WTC11 (cell line): ENCODE data around the gene REN. TPM values are rescaled to one million over a fixed set of nuclear protein-coding genes. Genes with fewer than 3 reads are reported as not detected.
A peak's percentile ranks its signal among the peaks of the same experiment; 100 is the strongest.

ENCODE experiments used
- ATAC-seq: fragments of 200-7000 bp; cut with Tn5 transposase; 2 replicates; pipeline ENCODE4 v1.10.0; 2021; ENCODE audit warnings: mild to moderate bottlenecking, moderate library complexity
- CTCF ChIA-PET: fragments of 300-600 bp; sonication (Branson Sonifier 250); formaldehyde crosslinking; loops from one replicate; lab custom pipeline; 2021; ENCODE audit warnings: antibody characterized with exemption; lab: Charles Lee
- POLR2A ChIA-PET: fragments of 350-600 bp; sonication (Branson Sonifier 250); formaldehyde crosslinking; loops from one replicate; lab custom pipeline; 2021; ENCODE audit warnings: antibody characterized with exemption; lab: Charles Lee
- DNase-seq: peaks from one replicate; pipeline ENCODE4 v3.0.0; 2021; ENCODE audit warnings: low spot score
- H3K27ac Mint-ChIP-seq: 2 replicates; pipeline ENCODE4 v1.8.0; 2021; ENCODE audit warnings: mixed read lengths
- H3K27me3 Mint-ChIP-seq: 2 replicates; pipeline ENCODE4 v1.8.0; 2021; ENCODE audit warnings: low read depth, mild to moderate bottlenecking, moderate library complexity, mixed read lengths
- H3K36me3 Mint-ChIP-seq: 2 replicates; pipeline ENCODE4 v1.8.0; 2021; ENCODE audit warnings: mixed read lengths
- H3K4me1 Mint-ChIP-seq: 2 replicates; pipeline ENCODE4 v1.8.0; 2022; ENCODE audit warnings: mixed read lengths
- H3K4me3 Mint-ChIP-seq: 2 replicates; pipeline ENCODE4 v1.8.0; 2021; ENCODE audit warnings: mild to moderate bottlenecking, moderate library complexity, mixed read lengths
- H3K9me3 Mint-ChIP-seq: 2 replicates; pipeline ENCODE4 v1.8.0; 2021; ENCODE audit warnings: mixed read lengths
- ATF2 ChIP-seq: sonication (generic); formaldehyde crosslinking; IDR thresholded peaks from 2 replicates; pipeline ENCODE4 v1.8.1; 2022; ENCODE audit warnings: low read depth, missing genetic modification reagents, borderline replicate concordance
- CBFB ChIP-seq: sonication (generic); formaldehyde crosslinking; IDR thresholded peaks from 2 replicates; pipeline ENCODE4 v1.8.1; 2022; ENCODE audit warnings: mild to moderate bottlenecking, low read depth, missing genetic modification reagents
- CTCF ChIP-seq: fragments of 200-600 bp; IDR thresholded peaks from 2 replicates; pipeline ENCODE4 v1.8.0; 2022; ENCODE audit warnings: antibody characterized with exemption
- E2F1 ChIP-seq: sonication (generic); formaldehyde crosslinking; IDR thresholded peaks from 2 replicates; pipeline ENCODE4 v1.8.0; 2022; ENCODE audit warnings: mild to moderate bottlenecking, missing genetic modification reagents
- E2F4 ChIP-seq: sonication (generic); formaldehyde crosslinking; IDR thresholded peaks from 2 replicates; pipeline ENCODE4 v1.8.1; 2022; ENCODE audit warnings: low read depth, mild to moderate bottlenecking, moderate library complexity, missing genetic modification reagents, borderline replicate concordance
- EMX1 ChIP-seq: fragments of 250-450 bp; sonication (Bioruptor Pico); IDR thresholded peaks from 2 replicates; pipeline ENCODE4 v1.8.0; 2021; ENCODE audit warnings: mild to moderate bottlenecking
- FOXP4 ChIP-seq: sonication (generic); formaldehyde crosslinking; IDR thresholded peaks from 2 replicates; pipeline ENCODE4 v1.8.0; 2022; ENCODE audit warnings: mild to moderate bottlenecking, missing genetic modification reagents
- GABPB1 ChIP-seq: sonication (generic); formaldehyde crosslinking; IDR thresholded peaks from 2 replicates; pipeline ENCODE4 v1.8.1; 2023; ENCODE audit warnings: mild to moderate bottlenecking, missing genetic modification reagents
- JAZF1 ChIP-seq: fragments of 250-450 bp; sonication (Bioruptor Pico); IDR thresholded peaks from 2 replicates; pipeline ENCODE4 v1.9.0; 2021; ENCODE audit warnings: moderate library complexity, mild to moderate bottlenecking, inconsistent platforms
- MAX ChIP-seq: sonication (generic); formaldehyde crosslinking; IDR thresholded peaks from 2 replicates; pipeline ENCODE4 v1.8.0; 2022; ENCODE audit warnings: mild to moderate bottlenecking, missing genetic modification reagents
- PRDM15 ChIP-seq: sonication (generic); formaldehyde crosslinking; IDR thresholded peaks from 2 replicates; pipeline ENCODE4 v1.8.0; 2022; ENCODE audit warnings: missing genetic modification reagents
- RELA ChIP-seq: sonication (generic); formaldehyde crosslinking; IDR thresholded peaks from 2 replicates; pipeline ENCODE4 v1.8.1; 2022; ENCODE audit warnings: missing genetic modification reagents, mild to moderate bottlenecking, borderline replicate concordance
- RORB ChIP-seq: fragments of 250-450 bp; sonication (Bioruptor Pico); IDR thresholded peaks from 2 replicates; pipeline ENCODE4 v1.9.0; 2021; ENCODE audit warnings: mild to moderate bottlenecking
- SMAD4 ChIP-seq: sonication (generic); formaldehyde crosslinking; IDR thresholded peaks from 2 replicates; pipeline ENCODE4 v1.8.0; 2022; ENCODE audit warnings: mild to moderate bottlenecking, missing genetic modification reagents
- SP1 ChIP-seq: sonication (generic); formaldehyde crosslinking; conservative IDR thresholded peaks from 2 replicates; pipeline ENCODE4 v1.8.1; 2022; ENCODE audit warnings: missing genetic modification reagents
- ZBTB21 ChIP-seq: sonication (generic); formaldehyde crosslinking; IDR thresholded peaks from 2 replicates; pipeline ENCODE4 v1.8.1; 2023; ENCODE audit warnings: mild to moderate bottlenecking, missing genetic modification reagents, borderline replicate concordance
- ZBTB43 ChIP-seq: sonication (generic); formaldehyde crosslinking; IDR thresholded peaks from 2 replicates; pipeline ENCODE4 v1.8.1; 2023; ENCODE audit warnings: mild to moderate bottlenecking, missing genetic modification reagents
- ZNF232 ChIP-seq: sonication (generic); formaldehyde crosslinking; IDR thresholded peaks from 2 replicates; pipeline ENCODE4 v1.8.0; 2022; ENCODE audit warnings: mild to moderate bottlenecking, missing genetic modification reagents
- ZNF263 ChIP-seq: sonication (generic); formaldehyde crosslinking; IDR thresholded peaks from 2 replicates; pipeline ENCODE4 v1.8.1; 2022; ENCODE audit warnings: low read depth, mild to moderate bottlenecking, moderate library complexity, missing genetic modification reagents
- ZNF423 ChIP-seq: fragments of 250-450 bp; sonication (Bioruptor Pico); IDR thresholded peaks from 2 replicates; pipeline ENCODE4 v2.1.2; 2022; ENCODE audit warnings: mild to moderate bottlenecking, moderate library complexity
- total RNA-seq: library from RNA; stranded (reverse); gene quantifications from 3 replicates; pipeline ENCODE4 v1.2.3, GENCODE V29; 2021

The REN gene
- total RNA-seq, 1 experiment from 2014 or later, result not detected

GRCh38 chr1:204127597-204128242, 38.4 kb downstream of the REN start:
- DNase-seq (peak; percentile 69), ATAC-seq (peak; percentile 22)
- peaks cover 51% of the 10 kb centered on the region for H3K4me1 Mint-ChIP-seq
- TF ChIP-seq GABPB1 (CRISPR knock-in tag), result 0 out of 2 replicates have a peak, but pooled peaks have one; percentile 36
- no peak for TF ChIP-seq E2F4
- TF ChIP-seq CTCF, result peak; percentile 87
- POLR2A ChIA-PET, result interaction anchor here (0.6 to 2.3 kb wide), 5 partner anchors 48 to 256 kb away, joined by 3 to 13 read pairs (median 3); partner anchors contain the start of gene SOX13
- no peaks in the 10 kb centered on the region for H3K27me3 Mint-ChIP-seq
- H3K4me3 Mint-ChIP-seq, result no peak overlapping the region
- H3K36me3 Mint-ChIP-seq, result peaks cover 35% of the 10 kb centered on the region
- H3K9me3 Mint-ChIP-seq, result no peaks in the 10 kb centered on the region
- CTCF ChIA-PET, result interaction anchor here (0.5 to 7.4 kb wide), 32 partner anchors 10 to 268 kb away, joined by 3 to 183 read pairs (median 6); partner anchors contain the start of genes ETNK2, SNRPE and SOX13
- H3K27ac Mint-ChIP-seq, result peak overlapping the region; percentile 78

- POLR2A ChIA-PET, result interaction anchor here (0.9 to 2.3 kb wide), 3 partner anchors 49 to 255 kb away, joined by 3 to 13 read pairs (median 11); no protein-coding TSS in a partner anchor
- ATAC-seq (no peak), DNase-seq (no peak)
- Mint-ChIP-seq H3K36me3 (peaks cover 40% of the 10 kb centered on the region), H3K4me1 (peaks cover 51% of the 10 kb centered on the region), H3K27me3 (no peaks in the 10 kb centered on the region), H3K27ac (peak overlapping the region; percentile 7; the same call in 1 of the 2 replicates), H3K9me3 (no peaks in the 10 kb centered on the region), H3K4me3 (no peak overlapping the region)
- CTCF ChIA-PET, result interaction anchor here (0.7 to 7.4 kb wide), 16 partner anchors 11 to 267 kb away, joined by 3 to 183 read pairs (median 11); partner anchors contain the start of gene SNRPE
- TF ChIP-seq E2F1 (CRISPR knock-in tag), result no peak
- no peak for TF ChIP-seq JAZF1 (CRISPR knock-in tag)
- TF ChIP-seq CBFB (CRISPR knock-in tag), result no peak
- no peak for TF ChIP-seq SP1 (CRISPR knock-in tag)
- no peak for TF ChIP-seq FOXP4 (CRISPR knock-in tag)
- no peak for TF ChIP-seq SMAD4 (CRISPR knock-in tag)
- no peak for TF ChIP-seq EMX1 (CRISPR knock-in tag)
- TF ChIP-seq RORB (CRISPR knock-in tag), result no peak
- no peak for TF ChIP-seq PRDM15
- TF ChIP-seq RELA (CRISPR knock-in tag), result no peak
- no peak for TF ChIP-seq ZNF263 (CRISPR knock-in tag)
- TF ChIP-seq ZNF423 (CRISPR knock-in tag), result no peak
- no peak for TF ChIP-seq ZNF232 (CRISPR knock-in tag)
- no peak for TF ChIP-seq MAX (CRISPR knock-in tag)
- no peak for TF ChIP-seq ZBTB21
- TF ChIP-seq ZBTB43, result no peak
- TF ChIP-seq ATF2 (CRISPR knock-in tag), result no peak
Measured at GRCh38 chr1:204126956-204127355, 39.2 kb downstream of the REN start.
